Activated T-cell treated with anti-CD3 and anti-CD28 coated beads, Interleukin-2, amount 50 U/mL, for 24 hours (primary cell): ENCODE data around the gene SLC34A1.
"Not testable (repeated sequence)": the region's sequence is repeated elsewhere in the genome, so short reads cannot be mapped to it uniquely, and the experiment has no call there.

Source experiments
- DNase-seq: peaks from one replicate; pipeline ENCODE4 v3.0.0-alpha.2; 2020
- H3K27ac Mint-ChIP-seq: 2 replicates; pipeline ENCODE4 v1.8.0; 2020; ENCODE audit warnings: mild to moderate bottlenecking, mixed read lengths
- H3K27me3 Mint-ChIP-seq: 2 replicates; pipeline ENCODE4 v1.8.0; 2020; ENCODE audit warnings: mixed read lengths
- H3K36me3 Mint-ChIP-seq: 2 replicates; pipeline ENCODE4 v1.8.0; 2020; ENCODE audit warnings: low read depth, mixed read lengths
- H3K4me1 Mint-ChIP-seq: 2 replicates; pipeline ENCODE4 v1.8.0; 2020; ENCODE audit warnings: low read depth, mixed read lengths
- H3K4me3 Mint-ChIP-seq: 2 replicates; pipeline ENCODE4 v1.8.0; 2020; ENCODE audit warnings: mild to moderate bottlenecking, moderate library complexity, mixed read lengths
- H3K9me3 Mint-ChIP-seq: 2 replicates; pipeline ENCODE4 v1.8.0; 2020; ENCODE audit warnings: mixed read lengths

SLC34A1 gene

DNA sequence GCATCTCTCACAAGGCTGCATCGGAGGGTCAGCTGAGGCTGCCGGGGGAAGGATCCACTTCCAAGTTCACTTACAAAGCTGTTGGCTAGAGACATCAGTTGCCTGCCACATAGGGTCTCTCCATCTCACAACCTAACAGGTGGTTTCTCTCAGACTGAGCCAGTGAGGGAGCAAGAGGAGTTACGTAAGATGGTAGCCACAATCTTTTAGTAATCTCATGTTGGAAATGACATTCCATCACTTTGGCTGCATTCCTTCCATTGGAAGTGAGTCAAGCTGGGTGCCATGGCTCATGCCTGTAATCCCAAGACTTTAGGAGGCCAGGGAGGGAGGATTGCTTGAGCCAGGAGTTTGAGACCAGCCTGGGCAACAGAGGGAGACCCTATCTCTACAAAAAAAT lies 34.8 kb downstream of the SLC34A1 start:
- DNase-seq = no peak
- H3K36me3 Mint-ChIP-seq = no peaks in the 10 kb centered on the region
- H3K27me3 Mint-ChIP-seq = no peaks in the 10 kb centered on the region
- H3K27ac Mint-ChIP-seq = no peak overlapping the region
- no peak overlapping the region for H3K4me3 Mint-ChIP-seq
- no peaks in the 10 kb centered on the region for H3K9me3 Mint-ChIP-seq
- H3K4me1 Mint-ChIP-seq = peaks cover 8% of the 10 kb centered on the region

DNA sequence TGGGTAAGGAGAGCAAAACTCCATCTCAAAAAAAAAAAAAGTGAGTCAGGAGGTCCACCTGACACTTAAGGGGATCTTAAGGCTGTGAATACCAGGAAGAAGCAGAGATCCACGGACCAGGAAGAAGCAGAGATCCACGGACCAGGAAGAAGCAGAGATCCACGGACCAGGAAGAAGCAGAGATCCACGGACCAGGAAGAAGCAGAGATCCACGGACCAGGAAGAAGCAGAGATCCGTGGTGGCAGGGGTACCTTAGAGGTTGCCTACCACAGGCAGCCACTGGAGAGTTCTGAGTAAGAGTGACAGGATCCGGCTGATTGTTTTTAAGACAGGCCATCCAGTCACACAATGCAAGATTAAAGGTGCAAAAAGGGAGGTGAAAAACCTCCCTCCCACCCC lies 36.2 kb downstream of the SLC34A1 start:
- H3K4me3 Mint-ChIP-seq, H3K36me3 Mint-ChIP-seq, H3K4me1 Mint-ChIP-seq, H3K9me3 Mint-ChIP-seq, H3K27me3 Mint-ChIP-seq, DNase-seq, H3K27ac Mint-ChIP-seq: not testable (repeated sequence)

DNA sequence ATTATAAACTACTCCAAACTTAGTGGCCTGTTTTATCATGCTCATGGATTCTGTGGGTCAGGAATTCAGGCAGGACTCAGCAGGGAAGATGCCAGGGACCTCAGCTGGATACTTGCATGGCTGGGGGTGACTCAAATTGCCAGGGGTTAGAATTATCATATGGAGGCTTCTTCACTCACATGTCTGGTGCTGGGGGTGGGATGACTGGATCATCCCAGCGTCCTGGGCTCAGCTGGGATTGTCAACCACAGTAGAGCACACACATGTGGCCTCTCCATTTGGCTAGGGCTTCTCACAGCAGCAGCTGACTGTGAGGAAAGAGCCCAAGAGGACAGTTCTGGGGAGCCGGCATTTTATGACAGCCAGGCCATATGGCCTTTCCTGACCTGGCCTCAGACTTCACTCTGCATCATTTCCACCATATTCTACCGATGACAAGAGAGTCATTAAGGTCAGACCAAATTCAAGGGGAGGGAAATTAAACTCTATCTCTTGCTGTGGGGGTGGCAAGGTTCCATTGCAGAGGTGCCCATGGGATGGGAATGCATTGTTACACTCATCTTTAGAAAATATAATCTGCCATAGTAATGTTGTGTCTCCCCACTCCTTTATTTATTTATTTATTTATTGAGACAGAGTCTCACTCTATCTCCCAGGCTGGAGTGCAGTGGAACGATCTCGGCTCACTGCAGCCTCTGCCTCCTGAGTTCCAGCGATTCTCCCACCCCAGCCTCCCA lies 37.0 kb downstream of the SLC34A1 start:
- DNase-seq = no peak
- Mint-ChIP-seq H3K27ac (no peak overlapping the region), H3K9me3 (no peaks in the 10 kb centered on the region)

DNA sequence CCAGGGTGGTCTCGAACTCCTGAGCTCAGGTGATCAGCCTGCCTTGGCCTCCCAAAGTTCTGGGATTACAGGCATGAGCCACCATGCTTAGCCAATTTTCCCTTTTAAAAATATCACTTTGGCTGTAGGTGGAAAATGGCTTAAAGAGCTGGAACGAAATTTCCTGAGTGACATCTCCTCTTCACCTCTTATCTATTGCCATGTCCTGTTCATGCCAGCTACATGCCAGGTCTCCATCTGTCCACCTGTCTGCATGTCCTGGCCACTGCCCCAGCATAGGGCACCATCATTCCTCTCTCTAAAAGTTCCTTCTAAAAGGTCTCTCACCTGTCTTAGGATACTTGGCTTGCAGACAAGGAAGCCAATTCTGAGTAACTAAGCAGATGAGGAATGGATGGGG lies 39.4 kb downstream of the SLC34A1 start:
- Mint-ChIP-seq H3K27ac (no peak overlapping the region), H3K9me3 (no peaks in the 10 kb centered on the region), H3K4me3 (no peak overlapping the region), H3K4me1 (peaks cover 18% of the 10 kb centered on the region), H3K27me3 (no peaks in the 10 kb centered on the region), H3K36me3 (peaks cover 19% of the 10 kb centered on the region)
- no peak for DNase-seq

More for the DNA sequence above, 37.0 kb downstream of the SLC34A1 start:
- Mint-ChIP-seq H3K36me3 (peaks cover 1% of the 10 kb centered on the region), H3K4me1 (peaks cover 12% of the 10 kb centered on the region), H3K27me3 (no peaks in the 10 kb centered on the region), H3K4me3 (no peak overlapping the region)

DNA sequence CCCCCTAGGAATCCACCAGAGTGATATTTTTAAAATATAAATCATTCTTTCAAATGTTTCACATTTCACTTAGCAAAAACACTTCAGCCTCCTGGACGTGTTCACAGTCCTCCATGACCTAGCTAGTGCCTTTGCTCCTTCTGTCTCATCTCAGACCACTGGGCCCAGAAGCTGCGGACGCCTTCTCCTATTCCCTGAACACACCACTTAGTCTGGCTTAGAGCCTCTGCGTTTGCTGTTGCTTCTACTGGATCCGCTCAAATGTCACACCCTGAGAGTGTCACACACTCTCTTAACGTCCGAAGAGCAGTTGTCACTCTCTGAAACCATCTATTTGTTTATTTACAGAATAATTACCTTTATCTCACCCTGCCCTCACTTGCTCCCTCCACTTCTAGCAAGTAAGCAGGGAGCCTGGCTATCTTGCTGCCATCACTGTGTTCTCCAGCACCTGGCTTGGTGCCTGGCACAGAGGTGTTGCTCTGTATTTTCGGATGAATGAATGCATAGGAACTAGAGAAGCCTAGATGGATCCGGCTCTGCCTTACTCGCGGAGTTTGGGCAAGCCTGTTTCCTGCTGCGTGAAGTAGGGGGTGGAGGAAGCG lies 41.1 kb downstream of the SLC34A1 start:
- no peaks in the 10 kb centered on the region for H3K9me3 Mint-ChIP-seq
- no peak for DNase-seq
- peaks cover 35% of the 10 kb centered on the region for H3K36me3 Mint-ChIP-seq
- peak overlapping the region; percentile 88 for H3K4me3 Mint-ChIP-seq
- no peaks in the 10 kb centered on the region for H3K27me3 Mint-ChIP-seq
- peaks cover 34% of the 10 kb centered on the region for H3K4me1 Mint-ChIP-seq
- H3K27ac Mint-ChIP-seq = peak overlapping the region; percentile 98

DNA sequence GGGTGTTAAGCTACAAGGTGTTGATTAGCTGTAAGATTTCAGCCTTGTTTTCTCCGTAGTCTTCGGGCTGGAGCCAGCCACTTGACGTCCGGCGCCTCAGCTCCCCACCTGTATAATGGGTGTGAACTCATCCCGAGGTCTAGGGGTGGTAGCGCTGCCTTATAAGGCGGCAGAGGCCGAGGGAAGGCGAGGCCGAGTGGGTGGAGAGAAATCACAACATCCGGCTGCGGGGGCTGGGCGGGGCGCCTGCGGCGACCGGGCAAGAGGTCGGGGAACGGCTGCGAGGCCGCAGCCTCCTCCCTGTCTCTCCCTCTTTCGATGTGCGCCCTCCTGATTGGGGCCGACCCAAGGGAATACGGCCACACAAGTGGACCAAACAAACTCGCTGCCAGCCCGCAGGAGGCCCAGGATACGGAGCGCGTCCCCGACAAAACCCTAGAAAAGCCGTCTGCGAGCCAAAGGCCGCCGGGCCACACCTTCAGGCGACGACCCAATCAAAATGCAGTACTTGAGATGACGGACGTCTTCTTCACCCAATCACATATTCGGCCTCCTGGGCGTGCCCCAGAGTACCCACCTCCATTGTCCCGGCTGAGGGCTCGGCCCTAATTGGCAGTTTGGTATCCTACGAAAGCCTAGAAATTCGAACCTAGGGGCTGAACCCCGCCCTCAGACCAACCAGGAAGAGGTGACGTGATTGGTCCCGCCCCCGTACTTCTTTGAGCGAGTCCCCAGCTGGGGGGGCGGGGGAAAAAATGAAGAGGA lies 41.7 kb downstream of the SLC34A1 start:
- H3K4me1 Mint-ChIP-seq = peaks cover 41% of the 10 kb centered on the region
- peaks cover 42% of the 10 kb centered on the region for H3K36me3 Mint-ChIP-seq
- peak overlapping the region; percentile 88 for H3K4me3 Mint-ChIP-seq
- peak overlapping the region; percentile 98 for H3K27ac Mint-ChIP-seq
- no peaks in the 10 kb centered on the region for H3K9me3 Mint-ChIP-seq
- no peaks in the 10 kb centered on the region for H3K27me3 Mint-ChIP-seq
- peak; percentile 97 for DNase-seq

DNA sequence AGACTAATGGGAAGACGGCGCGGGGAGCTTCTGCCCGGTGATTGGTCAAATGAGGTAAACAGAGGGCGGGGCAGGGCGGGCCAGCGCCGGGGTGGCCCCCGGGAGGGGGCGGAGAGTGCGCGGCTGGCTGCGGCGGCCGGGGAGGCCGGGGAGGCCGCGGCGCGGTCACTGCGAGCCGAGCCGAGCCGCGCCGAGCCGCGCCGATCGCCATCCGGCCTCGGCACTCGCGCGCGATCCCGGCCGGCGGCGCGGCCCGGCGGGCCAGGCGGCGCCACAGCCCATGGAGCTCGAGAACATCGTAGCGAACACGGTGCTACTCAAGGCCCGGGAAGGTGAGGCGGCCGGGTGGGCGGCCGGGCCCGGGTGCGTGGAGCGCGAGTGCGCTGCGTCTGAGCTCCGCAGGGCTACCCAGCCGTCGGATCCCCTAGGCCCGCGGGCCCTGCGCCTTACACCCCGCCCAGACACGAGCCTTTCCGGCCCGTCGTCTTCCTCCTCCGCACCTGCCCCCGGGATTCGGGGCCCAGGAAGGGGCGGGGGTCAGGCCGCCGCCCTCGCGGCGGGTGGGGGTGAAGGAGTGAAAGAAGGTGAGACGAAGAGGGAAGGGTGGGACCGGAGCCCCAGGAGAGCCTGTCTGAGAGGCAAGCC lies 42.5 kb downstream of the SLC34A1 start, which contains the start of gene GRK6:
Gene GRK6, plus strand, starts transcription at position 111 of the 645 bp plus-strand sequence. Its CDS starts 170 bp downstream, at position 281.
- H3K4me1 Mint-ChIP-seq = peaks cover 48% of the 10 kb centered on the region
- peak within 1 kb of the TSS; percentile 92 for H3K4me3 Mint-ChIP-seq
- H3K27ac Mint-ChIP-seq = peak within 1 kb of the TSS; percentile 98
- H3K9me3 Mint-ChIP-seq = no peaks in the 10 kb centered on the region
- H3K27me3 Mint-ChIP-seq = no peaks in the 10 kb centered on the region
- peak; percentile 82 for DNase-seq
- H3K36me3 Mint-ChIP-seq = peaks cover 49% of the 10 kb centered on the region

DNA sequence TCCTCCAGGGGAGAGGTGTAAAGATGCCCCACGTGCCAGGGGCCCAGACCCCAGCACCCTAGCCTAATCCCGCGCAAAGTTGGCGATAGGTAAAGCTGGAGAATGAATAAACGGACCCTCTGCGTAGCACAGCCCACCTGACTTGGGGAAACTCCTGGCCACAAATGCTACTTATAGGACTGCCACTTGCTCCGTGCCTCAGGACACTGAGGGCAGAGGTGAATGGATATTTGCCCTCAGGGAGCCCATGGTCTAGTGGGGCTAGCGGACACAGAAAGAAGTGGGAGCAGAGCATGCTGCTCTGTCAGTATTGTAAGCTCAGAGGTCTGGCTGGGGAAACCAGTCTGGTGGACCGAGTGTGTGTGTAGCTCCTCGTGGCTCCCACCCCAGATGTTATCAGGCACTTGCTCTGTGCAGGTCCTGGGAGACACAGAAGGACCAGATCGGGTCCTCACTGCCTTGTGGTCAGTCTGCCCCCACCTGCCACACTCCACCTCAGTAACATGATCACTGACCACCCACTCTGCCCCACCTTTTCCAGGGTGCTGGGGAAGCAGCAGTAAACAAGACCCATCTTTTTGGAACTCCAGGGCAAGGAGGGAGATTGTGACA lies 43.1 kb downstream of the SLC34A1 start:
- peak overlapping the region; percentile 92 for H3K4me3 Mint-ChIP-seq
- H3K27ac Mint-ChIP-seq = peak overlapping the region; percentile 96
- H3K27me3 Mint-ChIP-seq = no peaks in the 10 kb centered on the region
- DNase-seq = no peak
- no peaks in the 10 kb centered on the region for H3K9me3 Mint-ChIP-seq
- peaks cover 56% of the 10 kb centered on the region for H3K36me3 Mint-ChIP-seq
- H3K4me1 Mint-ChIP-seq = peaks cover 55% of the 10 kb centered on the region

DNA sequence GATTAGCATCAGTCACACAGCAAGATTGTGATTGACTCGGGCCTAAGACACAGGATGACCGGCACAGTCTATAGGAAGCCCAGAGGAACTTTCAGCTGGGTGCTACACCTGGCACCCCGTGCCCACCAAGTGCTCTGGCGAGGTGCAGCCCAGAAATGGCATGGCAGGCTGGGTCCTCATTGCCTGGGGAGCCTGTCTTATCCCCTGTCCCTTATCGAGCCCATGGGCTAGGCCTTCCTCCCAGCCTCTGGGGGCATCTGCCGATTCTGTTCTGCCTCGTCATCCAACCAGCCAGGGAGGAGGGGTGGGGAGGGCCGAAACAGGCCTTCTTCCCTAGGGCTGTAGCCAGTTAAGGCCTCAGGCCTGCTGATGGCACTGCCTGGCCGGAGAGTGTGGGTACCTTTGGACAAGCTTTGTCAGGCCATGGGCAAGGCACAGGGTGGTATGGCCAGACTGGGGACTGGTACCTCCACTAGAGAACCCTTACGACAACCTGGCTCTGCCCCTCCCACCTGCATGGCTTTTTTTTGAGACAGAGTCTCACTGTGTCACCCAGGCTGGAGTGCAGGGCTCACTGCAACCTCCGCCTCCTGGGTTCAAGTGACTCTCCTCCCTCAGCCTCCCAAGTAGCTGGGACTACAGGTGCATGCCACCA lies 43.8 kb downstream of the SLC34A1 start:
- H3K36me3 Mint-ChIP-seq = peaks cover 63% of the 10 kb centered on the region
- H3K27me3 Mint-ChIP-seq = no peaks in the 10 kb centered on the region
- H3K4me3 Mint-ChIP-seq = peak overlapping the region; percentile 92
- peaks cover 61% of the 10 kb centered on the region for H3K4me1 Mint-ChIP-seq
- H3K9me3 Mint-ChIP-seq = no peaks in the 10 kb centered on the region
- DNase-seq = peak; percentile 76
- H3K27ac Mint-ChIP-seq = peak overlapping the region; percentile 96

DNA sequence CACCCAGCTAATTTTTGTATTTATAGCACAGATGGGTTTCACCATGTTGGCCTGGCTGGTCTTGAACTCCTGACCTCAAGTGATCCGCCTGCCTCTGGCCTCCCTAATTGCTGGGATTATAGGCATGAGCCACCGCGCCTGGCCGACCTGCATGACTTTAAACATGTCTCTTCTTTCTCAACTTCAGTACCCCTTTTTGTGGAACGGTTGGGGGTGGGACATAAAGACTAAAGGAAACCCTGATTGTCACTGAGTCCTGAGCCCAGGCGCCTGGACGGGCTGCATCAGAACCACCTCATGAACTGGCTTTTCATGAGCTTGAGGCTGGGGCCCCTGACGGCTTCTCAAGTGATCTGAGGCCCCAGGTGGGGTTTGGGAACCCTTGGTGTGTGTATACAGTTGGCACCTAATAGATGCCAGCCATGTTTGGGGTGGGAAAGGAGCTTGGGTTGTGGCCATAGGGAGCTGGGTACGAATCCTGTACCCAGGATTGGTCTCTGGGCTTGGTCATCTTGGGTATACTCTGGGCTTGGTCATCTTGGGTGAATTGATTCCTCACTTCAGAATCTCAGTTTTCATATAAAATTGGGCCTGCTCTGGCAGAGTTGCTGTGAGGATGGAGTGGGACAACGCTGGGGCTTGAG lies 44.5 kb downstream of the SLC34A1 start:
- Mint-ChIP-seq H3K27me3 (no peaks in the 10 kb centered on the region), H3K4me3 (peak overlapping the region; percentile 92), H3K9me3 (no peaks in the 10 kb centered on the region), H3K36me3 (peaks cover 69% of the 10 kb centered on the region), H3K27ac (peak overlapping the region; percentile 96), H3K4me1 (peaks cover 66% of the 10 kb centered on the region)
- peak; percentile 41 for DNase-seq

DNA sequence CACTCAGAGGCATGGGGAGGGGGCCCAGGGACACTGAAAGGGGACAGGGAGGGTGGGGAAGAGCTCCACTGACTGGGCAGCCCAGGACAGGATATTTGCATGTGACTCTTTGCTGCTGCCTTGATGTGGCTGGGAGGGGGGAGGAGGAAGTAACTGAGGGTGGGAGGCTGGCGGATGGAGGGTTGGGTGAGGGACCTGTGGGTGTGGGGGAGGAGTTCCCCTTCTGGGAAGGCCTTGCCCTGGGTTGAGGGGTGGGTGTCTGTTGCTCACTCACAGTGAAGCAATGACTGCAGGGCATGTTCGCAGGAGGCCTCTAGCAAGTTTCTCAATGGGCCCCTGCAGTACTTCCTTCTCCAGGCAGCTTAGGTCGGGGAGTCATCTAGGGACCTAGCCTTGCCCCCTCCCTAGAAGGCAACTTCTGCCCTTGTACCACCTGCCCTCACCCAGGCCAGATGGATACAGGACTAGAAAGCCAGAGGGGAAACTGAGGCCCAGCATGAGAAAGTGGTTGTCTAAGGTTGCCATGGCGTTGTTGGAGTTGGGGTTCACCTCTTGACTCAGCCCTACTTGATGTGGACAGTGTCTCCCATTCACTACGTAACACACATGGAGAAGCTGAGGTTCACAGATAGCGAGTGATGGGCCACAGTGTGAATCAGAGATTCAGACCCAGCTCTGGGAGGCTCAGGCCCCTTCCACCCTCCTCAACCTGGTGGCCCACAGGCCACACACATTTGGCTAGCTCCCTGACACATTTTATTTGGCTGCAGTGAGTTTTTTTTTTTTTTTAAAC lies 45.2 kb downstream of the SLC34A1 start:
- Mint-ChIP-seq H3K4me1 (peaks cover 74% of the 10 kb centered on the region), H3K27ac (peak overlapping the region; percentile 96), H3K36me3 (peaks cover 77% of the 10 kb centered on the region), H3K4me3 (peak overlapping the region; percentile 92), H3K27me3 (no peaks in the 10 kb centered on the region), H3K9me3 (no peaks in the 10 kb centered on the region)
- DNase-seq = peak; percentile 85

DNA sequence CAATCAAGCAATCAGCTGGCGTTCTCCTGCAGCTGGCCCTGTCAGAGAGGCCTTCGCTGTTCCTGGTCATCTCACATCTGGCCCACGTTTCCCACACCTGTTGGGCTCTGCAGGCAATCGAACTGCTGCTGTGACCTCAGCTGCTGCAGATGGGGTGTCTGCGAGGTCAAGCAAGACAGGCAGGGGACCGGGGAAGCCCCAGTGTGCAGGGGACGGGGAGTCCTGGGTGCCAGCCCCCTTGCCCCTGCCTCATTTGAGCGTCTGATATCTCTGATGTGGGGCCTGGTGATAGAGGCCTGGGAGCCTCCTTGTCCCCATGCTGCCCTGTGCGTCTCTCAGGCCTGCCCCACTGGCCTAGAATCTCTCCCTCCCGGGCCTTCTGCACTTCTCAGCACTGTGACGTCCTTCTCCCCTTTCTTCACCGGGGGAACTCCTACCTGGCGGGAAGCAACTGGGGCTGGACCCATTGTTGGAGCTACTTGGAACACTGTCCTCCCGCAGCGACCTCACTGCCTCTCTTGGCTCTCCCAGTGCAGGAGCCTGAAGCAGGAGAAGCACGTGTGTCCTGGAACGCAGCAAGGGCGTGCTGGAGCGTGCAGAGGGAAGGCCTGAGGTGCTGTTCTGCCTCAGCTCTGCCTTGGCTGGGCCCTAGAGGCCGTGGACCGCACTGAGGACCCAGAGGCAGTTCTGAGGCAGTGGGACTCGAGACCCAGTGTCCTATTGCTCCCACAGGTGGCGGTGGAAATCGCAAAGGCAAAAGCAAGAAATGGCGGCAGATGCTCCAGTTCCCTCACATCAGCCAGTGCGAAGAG lies 46.1 kb downstream of the SLC34A1 start:
- DNase-seq = peak; percentile 54
- Mint-ChIP-seq H3K4me1 (peaks cover 76% of the 10 kb centered on the region), H3K4me3 (peak overlapping the region; percentile 92), H3K27ac (peak overlapping the region; percentile 96), H3K27me3 (no peaks in the 10 kb centered on the region), H3K36me3 (peaks cover 85% of the 10 kb centered on the region), H3K9me3 (no peaks in the 10 kb centered on the region)
